ENCODE results near the gene WDR81. TPM values are rescaled to one million over a fixed set of nuclear protein-coding genes. Genes with fewer than 3 reads are reported as not detected.

The WDR81 gene
- total RNA-seq, 1 experiment from 2014 or later, result 17.3 TPM

DNA sequence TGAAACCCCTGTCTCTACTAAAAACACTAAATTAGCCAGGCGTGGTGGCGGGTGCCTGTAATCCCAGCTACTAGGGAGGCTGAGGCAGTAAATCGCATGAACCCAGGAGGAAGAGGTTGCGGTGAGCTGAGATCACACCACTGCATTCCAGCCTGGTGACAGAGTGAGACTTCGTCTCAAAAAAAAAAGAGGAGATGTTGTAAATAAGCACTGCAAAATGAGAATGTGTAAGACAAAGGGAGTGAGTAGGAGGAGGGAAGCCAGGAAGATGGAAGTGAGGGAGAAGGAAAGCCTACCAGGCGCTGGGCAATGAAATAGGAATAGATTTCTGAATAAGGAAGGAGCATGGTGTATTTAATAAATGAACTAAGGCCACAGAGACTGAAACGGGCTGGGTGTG is 31.2 kb upstream of the WDR81 start:
- Histone ChIP-seq H3K4me1 (ENCODE audit: control insufficient read depth in 1 of 2, insufficient read depth in 2 of 2, low read length in 2 of 2) (no peaks in the 10 kb centered on the region), H3K79me2 (ENCODE audit: insufficient read depth, low read length) (no peaks in the 10 kb centered on the region), H3K36me3 (ENCODE audit: control insufficient read depth in 1 of 2, insufficient read depth in 2 of 2, low read length in 2 of 2) (no peaks in the 10 kb centered on the region), H3K9me2 (ENCODE audit: insufficient read depth) (no peaks in the 10 kb centered on the region), H3K9me3 (ENCODE audit: control insufficient read depth in 1 of 2, insufficient read depth in 1 of 2, low read depth in 1 of 2, low read length in 2 of 2) (no peaks in the 10 kb centered on the region), H3K27me3 (ENCODE audit: insufficient read depth, low read length) (no peaks in the 10 kb centered on the region), H2AFZ (ENCODE audit: low read depth, low read length, poor library complexity, severe bottlenecking) (no peak overlapping the region), H3K4me3 (replicated peaks in 1 of 2; ENCODE audit: low read depth in 1 of 2, low read length in 2 of 2) (no peak overlapping the region), H3K4me2 (ENCODE audit: low read length) (no peak overlapping the region), H4K20me1 (ENCODE audit: insufficient read depth) (no peaks in the 10 kb centered on the region), H3K9ac (ENCODE audit: low read length) (no peak overlapping the region), H3K27ac (ENCODE audit: low read depth, low read length) (no peak overlapping the region)
- no TSS peak for BruUV-seq (replicated peaks)
- TF ChIP-seq EZH2phosphoT487 (IDR thresholded peaks at IDR 0.05; ENCODE audit: borderline replicate concordance) (no peak), SP1 (IDR thresholded peaks at IDR 0.05; ENCODE audit: low read depth) (no peak), CEBPB (IDR thresholded peaks at IDR 0.05; ENCODE audit: low read depth) (no peak), ZNF274 (IDR thresholded peaks at IDR 0.05; ENCODE audit: low read depth, low read length) (no peak), CBX3 (IDR thresholded peaks at IDR 0.05; ENCODE audit: low read depth) (no peak), FOSL1 (IDR thresholded peaks at IDR 0.05; ENCODE audit: low read depth) (no peak), SIN3A (IDR thresholded peaks at IDR 0.05; ENCODE audit: low read depth) (no peak), ZFX (IDR thresholded peaks at IDR 0.05) (no peak), EGR1 (IDR thresholded peaks at IDR 0.05; ENCODE audit: low read depth) (no peak), ELF1 (IDR thresholded peaks at IDR 0.05; ENCODE audit: borderline replicate concordance, low read depth) (no peak), TCF7L2 (IDR thresholded peaks at IDR 0.05; ENCODE audit: borderline replicate concordance, extremely low read depth, insufficient read depth, insufficient read length) (no peak), EZH2 (IDR thresholded peaks at IDR 0.05) (no peak), YY1 (IDR thresholded peaks at IDR 0.05; ENCODE audit: extremely low read depth, insufficient replicate concordance, low read depth, low read length) (no peak), SRF (IDR thresholded peaks at IDR 0.05; ENCODE audit: low read depth) (no peak), POLR2A (IDR thresholded peaks at IDR 0.05; ENCODE audit: borderline replicate concordance, extremely low read depth, insufficient read depth, insufficient read length) (no peak), RAD21 (IDR thresholded peaks at IDR 0.05; ENCODE audit: low read depth) (no peak)
- TF ChIP-seq, protein P1, sequence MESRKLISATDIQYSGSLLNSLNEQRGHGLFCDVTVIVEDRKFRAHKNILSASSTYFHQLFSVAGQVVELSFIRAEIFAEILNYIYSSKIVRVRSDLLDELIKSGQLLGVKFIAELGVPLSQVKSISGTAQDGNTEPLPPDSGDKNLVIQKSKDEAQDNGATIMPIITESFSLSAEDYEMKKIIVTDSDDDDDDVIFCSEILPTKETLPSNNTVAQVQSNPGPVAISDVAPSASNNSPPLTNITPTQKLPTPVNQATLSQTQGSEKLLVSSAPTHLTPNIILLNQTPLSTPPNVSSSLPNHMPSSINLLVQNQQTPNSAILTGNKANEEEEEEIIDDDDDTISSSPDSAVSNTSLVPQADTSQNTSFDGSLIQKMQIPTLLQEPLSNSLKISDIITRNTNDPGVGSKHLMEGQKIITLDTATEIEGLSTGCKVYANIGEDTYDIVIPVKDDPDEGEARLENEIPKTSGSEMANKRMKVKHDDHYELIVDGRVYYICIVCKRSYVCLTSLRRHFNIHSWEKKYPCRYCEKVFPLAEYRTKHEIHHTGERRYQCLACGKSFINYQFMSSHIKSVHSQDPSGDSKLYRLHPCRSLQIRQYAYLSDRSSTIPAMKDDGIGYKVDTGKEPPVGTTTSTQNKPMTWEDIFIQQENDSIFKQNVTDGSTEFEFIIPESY (IDR thresholded peaks at IDR 0.05; ENCODE audit: extremely low read depth, insufficient replicate concordance, low read length), result no peak
- TF ChIP-seq, protein P2, sequence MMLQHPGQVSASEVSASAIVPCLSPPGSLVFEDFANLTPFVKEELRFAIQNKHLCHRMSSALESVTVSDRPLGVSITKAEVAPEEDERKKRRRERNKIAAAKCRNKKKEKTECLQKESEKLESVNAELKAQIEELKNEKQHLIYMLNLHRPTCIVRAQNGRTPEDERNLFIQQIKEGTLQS (IDR thresholded peaks at IDR 0.05), result no peak
- TF ChIP-seq, protein P3, sequence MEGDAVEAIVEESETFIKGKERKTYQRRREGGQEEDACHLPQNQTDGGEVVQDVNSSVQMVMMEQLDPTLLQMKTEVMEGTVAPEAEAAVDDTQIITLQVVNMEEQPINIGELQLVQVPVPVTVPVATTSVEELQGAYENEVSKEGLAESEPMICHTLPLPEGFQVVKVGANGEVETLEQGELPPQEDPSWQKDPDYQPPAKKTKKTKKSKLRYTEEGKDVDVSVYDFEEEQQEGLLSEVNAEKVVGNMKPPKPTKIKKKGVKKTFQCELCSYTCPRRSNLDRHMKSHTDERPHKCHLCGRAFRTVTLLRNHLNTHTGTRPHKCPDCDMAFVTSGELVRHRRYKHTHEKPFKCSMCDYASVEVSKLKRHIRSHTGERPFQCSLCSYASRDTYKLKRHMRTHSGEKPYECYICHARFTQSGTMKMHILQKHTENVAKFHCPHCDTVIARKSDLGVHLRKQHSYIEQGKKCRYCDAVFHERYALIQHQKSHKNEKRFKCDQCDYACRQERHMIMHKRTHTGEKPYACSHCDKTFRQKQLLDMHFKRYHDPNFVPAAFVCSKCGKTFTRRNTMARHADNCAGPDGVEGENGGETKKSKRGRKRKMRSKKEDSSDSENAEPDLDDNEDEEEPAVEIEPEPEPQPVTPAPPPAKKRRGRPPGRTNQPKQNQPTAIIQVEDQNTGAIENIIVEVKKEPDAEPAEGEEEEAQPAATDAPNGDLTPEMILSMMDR (IDR thresholded peaks at IDR 0.05 in 2 of 3, conservative IDR thresholded peaks at IDR 0.05 in 1 of 3; ENCODE audit: borderline replicate concordance in 1 of 3, insufficient read depth in 1 of 3, low read depth in 2 of 3, low read length in 2 of 3), result no peak
- TF ChIP-seq, protein P4, sequence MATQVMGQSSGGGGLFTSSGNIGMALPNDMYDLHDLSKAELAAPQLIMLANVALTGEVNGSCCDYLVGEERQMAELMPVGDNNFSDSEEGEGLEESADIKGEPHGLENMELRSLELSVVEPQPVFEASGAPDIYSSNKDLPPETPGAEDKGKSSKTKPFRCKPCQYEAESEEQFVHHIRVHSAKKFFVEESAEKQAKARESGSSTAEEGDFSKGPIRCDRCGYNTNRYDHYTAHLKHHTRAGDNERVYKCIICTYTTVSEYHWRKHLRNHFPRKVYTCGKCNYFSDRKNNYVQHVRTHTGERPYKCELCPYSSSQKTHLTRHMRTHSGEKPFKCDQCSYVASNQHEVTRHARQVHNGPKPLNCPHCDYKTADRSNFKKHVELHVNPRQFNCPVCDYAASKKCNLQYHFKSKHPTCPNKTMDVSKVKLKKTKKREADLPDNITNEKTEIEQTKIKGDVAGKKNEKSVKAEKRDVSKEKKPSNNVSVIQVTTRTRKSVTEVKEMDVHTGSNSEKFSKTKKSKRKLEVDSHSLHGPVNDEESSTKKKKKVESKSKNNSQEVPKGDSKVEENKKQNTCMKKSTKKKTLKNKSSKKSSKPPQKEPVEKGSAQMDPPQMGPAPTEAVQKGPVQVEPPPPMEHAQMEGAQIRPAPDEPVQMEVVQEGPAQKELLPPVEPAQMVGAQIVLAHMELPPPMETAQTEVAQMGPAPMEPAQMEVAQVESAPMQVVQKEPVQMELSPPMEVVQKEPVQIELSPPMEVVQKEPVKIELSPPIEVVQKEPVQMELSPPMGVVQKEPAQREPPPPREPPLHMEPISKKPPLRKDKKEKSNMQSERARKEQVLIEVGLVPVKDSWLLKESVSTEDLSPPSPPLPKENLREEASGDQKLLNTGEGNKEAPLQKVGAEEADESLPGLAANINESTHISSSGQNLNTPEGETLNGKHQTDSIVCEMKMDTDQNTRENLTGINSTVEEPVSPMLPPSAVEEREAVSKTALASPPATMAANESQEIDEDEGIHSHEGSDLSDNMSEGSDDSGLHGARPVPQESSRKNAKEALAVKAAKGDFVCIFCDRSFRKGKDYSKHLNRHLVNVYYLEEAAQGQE (IDR thresholded peaks at IDR 0.05; ENCODE audit: low read depth), result no peak
- POLR2A ChIA-PET, result no interaction called here
- ATAC-seq (no peak), DNase-seq (ENCODE audit: low read depth, low spot score) (no peak)
- intact Hi-C loops (cut with micrococcal nuclease), result no loop called here
- RAD21 ChIA-PET (ENCODE audit: low non-redundant PET in 1 of 2, low total read pairs in 2 of 2, uncharacterized antibody in 2 of 2, unreplicated experiment in 2 of 2), result no interaction called here
- CTCF ChIA-PET, result no interaction called here
